ENCODE data around the gene ARHGEF12. TPM values are rescaled to one million over a fixed set of nuclear protein-coding genes. Genes with fewer than 3 reads are reported as not detected.

ARHGEF12 gene
- total RNA-seq, 2 experiments from 2014 or later: 15.4 to 16.5 TPM

DNA sequence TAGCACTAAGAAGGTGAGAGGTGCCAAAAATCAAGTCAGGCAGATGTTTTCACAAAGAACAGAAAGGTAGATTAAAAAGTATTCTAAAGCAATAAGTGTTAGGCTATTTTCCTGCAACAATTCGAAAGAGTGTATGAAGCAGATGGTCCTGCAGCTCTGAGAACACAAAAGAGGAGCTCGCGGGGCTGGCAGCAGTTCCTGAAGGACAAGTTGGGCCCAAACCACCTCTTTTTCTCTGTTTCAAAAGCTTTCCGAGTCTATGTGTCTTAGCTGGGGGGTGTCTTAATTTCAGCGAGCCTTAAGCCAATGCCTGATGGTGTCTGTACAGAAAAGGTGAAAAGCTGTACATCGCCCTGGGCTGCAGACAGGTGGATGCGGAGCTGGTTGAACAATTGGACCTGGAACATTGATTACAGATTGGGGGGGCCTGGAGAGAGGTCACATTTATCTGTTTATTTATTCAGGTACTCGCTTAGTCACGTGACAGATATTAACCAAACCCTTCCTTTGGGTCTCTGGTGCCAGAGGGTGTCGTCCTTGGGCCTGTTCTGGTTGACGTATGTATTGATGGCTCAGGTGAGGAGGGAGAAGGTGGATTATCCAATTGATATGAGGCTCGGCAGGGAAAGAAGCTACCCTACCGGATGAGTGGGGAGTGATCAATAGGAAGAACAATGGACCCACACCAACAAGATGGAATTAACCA, 200.0 kb downstream of the ARHGEF12 start:
- no peaks in the 10 kb centered on the region for H3K36me3 Mint-ChIP-seq (ENCODE audit: low read depth)

DNA sequence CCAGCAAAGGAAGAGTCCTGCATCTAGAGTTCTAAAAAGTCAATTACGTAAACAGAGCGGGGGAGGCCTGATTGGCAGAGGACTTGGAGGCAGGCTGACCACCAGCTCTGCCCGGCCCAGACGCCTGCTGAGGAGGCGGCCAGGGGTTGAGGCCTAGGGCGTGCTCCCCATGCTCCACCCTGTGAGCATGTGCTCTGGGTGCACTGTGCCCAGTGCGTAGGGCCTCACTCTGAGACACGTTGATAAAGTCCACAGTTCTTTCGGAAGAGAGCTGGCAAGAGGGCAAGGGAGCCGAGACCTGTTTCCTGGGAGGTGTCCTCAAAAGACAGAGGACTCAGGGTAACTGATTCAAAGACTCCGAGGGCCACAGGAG, 200.6 kb downstream of the ARHGEF12 start:
- intact Hi-C loops (cut with micrococcal nuclease): no loop called here

More for the DNA sequence above, 200.0 kb downstream of the ARHGEF12 start:
- H3K27me3 Mint-ChIP-seq (ENCODE audit: low read depth): peaks cover 2% of the 10 kb centered on the region
- H3K4me1 Mint-ChIP-seq (ENCODE audit: low read depth): no peaks in the 10 kb centered on the region
- H3K27ac Mint-ChIP-seq: no peak overlapping the region
- H3K9me3 Mint-ChIP-seq: no peaks in the 10 kb centered on the region
- intact Hi-C loops (cut with micrococcal nuclease): no loop called here
- CTCF ChIA-PET: interaction anchor here (0.7 kb wide), 1 partner anchor 38 kb away, joined by 3 read pairs; no protein-coding TSS in a partner anchor
- H3K4me3 Mint-ChIP-seq: no peak overlapping the region
- DNase-seq: no peak

DNA sequence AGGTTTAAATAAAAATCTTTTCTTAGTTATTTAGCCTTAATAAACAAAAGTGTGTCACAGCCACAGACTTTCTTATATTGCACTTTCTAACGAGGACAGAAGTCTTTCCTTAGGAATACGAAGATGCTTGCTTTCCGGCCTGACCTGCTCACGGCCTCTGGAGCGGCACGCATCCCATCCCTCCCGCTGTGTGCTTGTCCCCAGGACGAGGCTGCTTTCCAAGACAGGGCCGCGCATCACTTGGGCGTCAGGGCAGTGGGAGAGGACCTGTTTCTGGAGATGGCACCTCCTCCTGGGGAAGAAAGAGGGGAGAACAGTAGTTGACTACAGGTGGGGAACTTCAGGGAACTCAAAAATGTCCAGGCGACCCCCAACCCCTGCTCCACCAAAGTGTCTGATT, 201.8 kb downstream of the ARHGEF12 start:
- Mint-ChIP-seq H3K36me3 (ENCODE audit: low read depth) (no peaks in the 10 kb centered on the region), H3K27me3 (ENCODE audit: low read depth) (peaks cover 2% of the 10 kb centered on the region), H3K27ac (no peak overlapping the region), H3K4me3 (no peak overlapping the region), H3K4me1 (ENCODE audit: low read depth) (no peaks in the 10 kb centered on the region), H3K9me3 (no peaks in the 10 kb centered on the region)
- no peak for DNase-seq
- intact Hi-C loops (cut with micrococcal nuclease): no loop called here
- CTCF ChIA-PET: no interaction called here

More for the DNA sequence above, 200.6 kb downstream of the ARHGEF12 start:
- DNase-seq: no peak
- no peaks in the 10 kb centered on the region for H3K4me1 Mint-ChIP-seq (ENCODE audit: low read depth)
- CTCF ChIA-PET: interaction anchor here (0.7 kb wide), 1 partner anchor 37 kb away, joined by 3 read pairs; no protein-coding TSS in a partner anchor
- no peaks in the 10 kb centered on the region for H3K9me3 Mint-ChIP-seq
- H3K36me3 Mint-ChIP-seq (ENCODE audit: low read depth): no peaks in the 10 kb centered on the region
- H3K4me3 Mint-ChIP-seq: no peak overlapping the region
- H3K27ac Mint-ChIP-seq: no peak overlapping the region
- peaks cover 2% of the 10 kb centered on the region for H3K27me3 Mint-ChIP-seq (ENCODE audit: low read depth)

DNA sequence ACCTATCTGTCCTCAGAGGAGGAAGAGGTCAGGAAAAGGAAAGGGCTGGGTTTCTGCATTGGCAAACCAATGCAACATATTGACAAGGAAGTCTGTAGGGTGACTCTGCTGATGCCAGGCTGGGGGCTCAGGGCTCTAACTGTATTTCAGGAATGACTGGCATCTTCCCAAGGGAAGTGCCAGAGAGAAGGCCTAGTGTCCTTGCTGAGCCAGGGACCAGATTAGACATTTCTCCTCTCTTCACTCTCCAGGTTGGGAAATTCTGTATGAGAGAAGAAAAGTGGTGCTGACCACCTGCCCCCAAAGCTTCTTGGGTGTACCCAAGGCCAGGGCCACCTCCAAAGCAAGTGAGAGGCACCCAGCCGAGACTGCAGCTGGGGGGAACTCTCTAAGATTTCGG, 202.5 kb downstream of the ARHGEF12 start:
- H3K27ac Mint-ChIP-seq: no peak overlapping the region
- DNase-seq: no peak
- peaks cover 2% of the 10 kb centered on the region for H3K27me3 Mint-ChIP-seq (ENCODE audit: low read depth)
- no peak overlapping the region for H3K4me3 Mint-ChIP-seq
- intact Hi-C loops (cut with micrococcal nuclease): no loop called here
- CTCF ChIA-PET: no interaction called here
- H3K36me3 Mint-ChIP-seq (ENCODE audit: low read depth): no peaks in the 10 kb centered on the region
- H3K4me1 Mint-ChIP-seq (ENCODE audit: low read depth): no peaks in the 10 kb centered on the region
- no peaks in the 10 kb centered on the region for H3K9me3 Mint-ChIP-seq

Other genes with a start within 250 kb of the ARHGEF12 start
- not detected for gene TRIM29, start 198.3 kb upstream of the ARHGEF12 start, total RNA-seq
- gene OAF, start 125.4 kb upstream of the ARHGEF12 start, total RNA-seq: 1 to 10 TPM; 1.5 to 1.6 TPM
- not detected for gene POU2F3, start 96.3 kb upstream of the ARHGEF12 start, total RNA-seq
- gene TLCD5, start 11.1 kb upstream of the ARHGEF12 start, total RNA-seq: 1 to 10 TPM; 1.2 to 2.2 TPM
- not detected for gene GRIK4, start 175.3 kb downstream of the ARHGEF12 start, total RNA-seq

Measured in activated naive CD4-positive, alpha-beta T cell treated with anti-CD3 and anti-CD28 coated beads for 36 hours (primary cell).